Measurements from ENCODE around the gene MCC.

MCC gene

DNA sequence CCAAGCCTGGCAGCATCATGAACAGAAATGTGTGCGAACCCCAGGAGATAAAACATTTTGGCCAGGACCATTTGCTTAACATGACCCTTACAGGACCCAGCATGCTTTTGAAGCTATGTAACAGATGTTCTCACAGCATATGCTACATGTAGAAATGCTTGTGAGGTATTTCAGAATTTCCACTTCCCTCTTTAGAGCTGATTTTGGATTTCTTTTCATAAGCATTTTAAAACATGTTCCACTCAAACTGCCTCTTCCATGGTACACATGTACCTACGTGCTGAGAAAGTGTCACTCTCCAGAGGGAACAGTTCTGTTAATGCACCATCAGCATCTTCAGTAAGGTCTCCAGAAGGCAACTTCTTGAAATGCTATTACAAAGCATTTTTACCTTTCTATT lies 37.8 kb downstream of the MCC start:
- TF ChIP-seq, protein P1, sequence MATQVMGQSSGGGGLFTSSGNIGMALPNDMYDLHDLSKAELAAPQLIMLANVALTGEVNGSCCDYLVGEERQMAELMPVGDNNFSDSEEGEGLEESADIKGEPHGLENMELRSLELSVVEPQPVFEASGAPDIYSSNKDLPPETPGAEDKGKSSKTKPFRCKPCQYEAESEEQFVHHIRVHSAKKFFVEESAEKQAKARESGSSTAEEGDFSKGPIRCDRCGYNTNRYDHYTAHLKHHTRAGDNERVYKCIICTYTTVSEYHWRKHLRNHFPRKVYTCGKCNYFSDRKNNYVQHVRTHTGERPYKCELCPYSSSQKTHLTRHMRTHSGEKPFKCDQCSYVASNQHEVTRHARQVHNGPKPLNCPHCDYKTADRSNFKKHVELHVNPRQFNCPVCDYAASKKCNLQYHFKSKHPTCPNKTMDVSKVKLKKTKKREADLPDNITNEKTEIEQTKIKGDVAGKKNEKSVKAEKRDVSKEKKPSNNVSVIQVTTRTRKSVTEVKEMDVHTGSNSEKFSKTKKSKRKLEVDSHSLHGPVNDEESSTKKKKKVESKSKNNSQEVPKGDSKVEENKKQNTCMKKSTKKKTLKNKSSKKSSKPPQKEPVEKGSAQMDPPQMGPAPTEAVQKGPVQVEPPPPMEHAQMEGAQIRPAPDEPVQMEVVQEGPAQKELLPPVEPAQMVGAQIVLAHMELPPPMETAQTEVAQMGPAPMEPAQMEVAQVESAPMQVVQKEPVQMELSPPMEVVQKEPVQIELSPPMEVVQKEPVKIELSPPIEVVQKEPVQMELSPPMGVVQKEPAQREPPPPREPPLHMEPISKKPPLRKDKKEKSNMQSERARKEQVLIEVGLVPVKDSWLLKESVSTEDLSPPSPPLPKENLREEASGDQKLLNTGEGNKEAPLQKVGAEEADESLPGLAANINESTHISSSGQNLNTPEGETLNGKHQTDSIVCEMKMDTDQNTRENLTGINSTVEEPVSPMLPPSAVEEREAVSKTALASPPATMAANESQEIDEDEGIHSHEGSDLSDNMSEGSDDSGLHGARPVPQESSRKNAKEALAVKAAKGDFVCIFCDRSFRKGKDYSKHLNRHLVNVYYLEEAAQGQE (IDR thresholded peaks at IDR 0.05; ENCODE audit: insufficient read depth in 1 of 2, low read depth in 2 of 2, low read length in 2 of 2) = no peak
- TF ChIP-seq FOXP2 (optimal IDR thresholded peaks at IDR 0.05; ENCODE audit: borderline replicate concordance, extremely low read depth, extremely low read length, insufficient read depth) = no peak
- TF ChIP-seq TAF1 (IDR thresholded peaks at IDR 0.05; ENCODE audit: borderline replicate concordance, insufficient read depth, low read length) = no peak
- no peak for TF ChIP-seq POLR2AphosphoS5 (IDR thresholded peaks at IDR 0.05; ENCODE audit: low read depth, low read length)
- no peak for TF ChIP-seq SIN3A (IDR thresholded peaks at IDR 0.05; ENCODE audit: borderline replicate concordance, insufficient read depth, low read length)

DNA sequence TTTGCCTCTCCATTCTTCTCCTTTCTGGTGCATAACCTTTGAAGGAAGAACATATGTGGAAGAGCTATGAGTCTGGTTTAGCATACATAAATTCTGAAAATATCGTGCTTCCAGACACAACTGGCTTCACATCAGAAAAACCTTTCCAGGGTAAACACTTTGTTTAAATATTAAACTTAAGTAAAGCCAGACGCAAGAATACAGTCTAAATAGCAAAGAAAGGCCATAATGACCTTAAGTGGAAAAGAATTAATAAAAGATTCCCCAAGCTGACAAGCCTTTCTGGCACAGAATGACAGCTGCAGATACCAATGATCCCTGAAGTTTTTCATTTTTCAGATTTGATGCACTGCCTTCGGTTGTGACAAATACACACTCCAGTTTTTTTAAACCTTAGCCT lies 40.0 kb downstream of the MCC start:
- TF ChIP-seq, protein P1 (IDR thresholded peaks at IDR 0.05; ENCODE audit: insufficient read depth in 1 of 2, low read depth in 2 of 2, low read length in 2 of 2) = no peak
- no peak for TF ChIP-seq FOXP2 (optimal IDR thresholded peaks at IDR 0.05; ENCODE audit: borderline replicate concordance, extremely low read depth, extremely low read length, insufficient read depth)

DNA sequence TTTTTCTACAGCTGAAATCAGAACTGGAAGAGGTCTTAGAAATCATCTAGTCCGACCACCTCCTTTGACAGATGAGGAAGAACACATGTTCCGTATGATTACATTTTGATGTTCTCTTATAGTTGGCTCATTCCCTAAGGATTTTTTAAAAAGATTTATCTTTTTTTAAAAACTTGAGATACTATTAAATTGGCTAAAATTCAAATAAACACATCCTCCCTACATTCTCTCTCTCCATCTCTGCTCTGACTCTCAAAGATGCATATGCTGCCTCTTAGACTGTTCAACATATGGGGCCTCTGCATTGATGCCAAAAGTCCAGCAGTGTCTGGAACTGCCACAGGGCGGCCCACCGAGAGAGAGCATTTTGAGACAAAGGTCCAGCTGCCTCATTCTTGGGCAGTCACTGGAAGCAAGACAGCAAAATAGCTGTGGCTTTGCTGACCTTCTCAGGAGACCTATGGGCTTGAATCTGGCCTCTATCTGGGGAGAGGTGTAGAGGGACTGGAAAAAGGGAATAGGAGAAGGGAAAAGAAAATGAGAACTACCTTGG lies 40.7 kb downstream of the MCC start:
- TF ChIP-seq TAF1 (IDR thresholded peaks at IDR 0.05; ENCODE audit: borderline replicate concordance, insufficient read depth, low read length) (no peak), FOXP2 (optimal IDR thresholded peaks at IDR 0.05; ENCODE audit: borderline replicate concordance, extremely low read depth, extremely low read length, insufficient read depth) (no peak)

DNA sequence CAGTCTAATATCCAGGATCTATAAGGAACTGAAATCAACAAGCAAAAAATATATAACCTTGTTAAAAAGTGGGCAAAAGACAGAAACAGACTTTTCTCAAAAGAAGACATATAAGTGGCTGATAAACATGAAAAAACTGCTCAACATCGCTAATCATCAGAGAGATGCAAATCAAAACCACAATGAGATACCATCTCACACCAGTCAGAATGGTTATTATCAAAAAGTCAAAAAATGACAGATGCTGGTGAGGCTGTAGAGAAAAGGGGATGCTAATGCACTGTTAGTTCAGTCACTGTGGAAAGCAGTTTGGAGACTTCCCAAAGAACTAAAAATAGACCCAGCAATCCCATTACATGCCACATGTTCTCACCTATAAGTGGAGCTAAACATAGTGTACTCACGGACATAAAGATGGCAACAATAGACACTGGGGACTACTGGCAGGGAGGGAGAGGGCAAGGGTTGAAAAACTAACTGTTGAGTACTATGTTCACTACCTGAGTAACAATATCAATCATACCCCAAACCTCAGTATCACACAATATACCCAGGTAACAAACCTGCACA lies 41.8 kb downstream of the MCC start:
- TF ChIP-seq, protein P1 (IDR thresholded peaks at IDR 0.05; ENCODE audit: insufficient read depth in 1 of 2, low read depth in 2 of 2, low read length in 2 of 2) = no peak
- TF ChIP-seq SIN3A (IDR thresholded peaks at IDR 0.05; ENCODE audit: borderline replicate concordance, insufficient read depth, low read length) = no peak
- TF ChIP-seq FOXP2 (optimal IDR thresholded peaks at IDR 0.05; ENCODE audit: borderline replicate concordance, extremely low read depth, extremely low read length, insufficient read depth) = no peak
- no peak for TF ChIP-seq TAF1 (IDR thresholded peaks at IDR 0.05; ENCODE audit: borderline replicate concordance, insufficient read depth, low read length)
- no peak for TF ChIP-seq POLR2AphosphoS5 (IDR thresholded peaks at IDR 0.05; ENCODE audit: low read depth, low read length)

DNA sequence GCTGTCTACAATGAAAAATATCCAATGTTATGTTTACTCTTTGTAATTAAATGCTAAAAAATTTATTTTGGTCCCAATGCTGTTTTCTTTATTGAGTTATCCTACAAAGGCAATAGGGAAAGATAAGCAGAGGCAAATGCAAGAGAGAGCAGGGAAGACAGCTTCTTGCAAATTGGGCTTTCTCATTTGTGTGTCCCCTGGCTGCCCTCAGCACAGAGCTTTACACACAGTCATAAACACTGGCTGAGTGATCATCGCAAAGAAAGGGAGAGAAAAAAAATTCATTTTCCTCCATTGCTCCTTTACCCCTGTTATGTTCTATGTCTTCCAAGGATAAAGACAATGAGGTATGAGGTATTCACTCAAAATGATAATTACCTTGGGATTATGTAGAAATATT lies 51.1 kb downstream of the MCC start:
- no peak for TF ChIP-seq POLR2AphosphoS5 (IDR thresholded peaks at IDR 0.05; ENCODE audit: low read depth, low read length)
- TF ChIP-seq SIN3A (IDR thresholded peaks at IDR 0.05; ENCODE audit: borderline replicate concordance, insufficient read depth, low read length) = no peak
- no peak for TF ChIP-seq TAF1 (IDR thresholded peaks at IDR 0.05; ENCODE audit: borderline replicate concordance, insufficient read depth, low read length)
- TF ChIP-seq, protein P1 (IDR thresholded peaks at IDR 0.05; ENCODE audit: insufficient read depth in 1 of 2, low read depth in 2 of 2, low read length in 2 of 2) = no peak
- TF ChIP-seq FOXP2 (optimal IDR thresholded peaks at IDR 0.05; ENCODE audit: borderline replicate concordance, extremely low read depth, extremely low read length, insufficient read depth) = no peak
